GM18511 (cell line): Measurements from ENCODE around the gene CTNND2.
"Not testable (repeated sequence)": the region's sequence is repeated elsewhere in the genome, so short reads cannot be mapped to it uniquely, and the experiment has no call there.

ENCODE experiments used
- ATAC-seq: cut with Tn5 transposase; IDR thresholded peaks from one replicate; pipeline ENCODE4 v1.9.1; 2021; ENCODE audit warnings: mild to moderate bottlenecking, moderate library complexity; ENCODE audit not compliant: unreplicated experiment

The CTNND2 gene

DNA sequence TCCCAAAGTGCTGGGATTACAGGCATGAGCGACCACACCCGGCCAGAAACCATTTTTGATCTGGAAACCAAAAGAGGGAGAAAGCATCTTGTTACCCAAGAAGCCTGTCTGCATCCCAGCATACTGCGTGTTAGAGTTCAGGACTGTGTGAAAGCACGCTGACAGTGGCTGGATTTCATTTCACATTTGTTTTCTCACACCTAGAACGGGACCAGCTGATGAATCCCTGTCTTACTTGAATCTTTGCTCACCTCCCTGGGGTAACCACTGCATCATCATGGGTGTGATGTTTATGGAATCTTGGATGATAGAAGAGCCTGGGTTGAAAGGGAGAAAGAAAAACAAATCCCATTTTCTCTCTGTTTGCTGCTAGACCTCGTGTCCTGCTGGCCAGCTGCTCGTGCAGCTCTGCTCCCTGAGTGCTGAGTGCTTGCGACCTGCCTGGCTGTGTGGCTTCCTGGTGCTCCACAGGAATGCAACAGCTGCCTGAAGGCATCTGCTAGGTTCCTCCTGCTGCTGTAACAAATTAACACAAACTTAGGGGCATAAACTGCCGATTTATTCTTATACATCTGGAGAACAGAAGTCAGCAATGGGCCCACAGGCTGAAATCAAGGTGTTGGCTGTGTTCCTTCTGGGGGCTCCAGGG is 764.9 kb downstream of the CTNND2 start:
- no peak for ATAC-seq

DNA sequence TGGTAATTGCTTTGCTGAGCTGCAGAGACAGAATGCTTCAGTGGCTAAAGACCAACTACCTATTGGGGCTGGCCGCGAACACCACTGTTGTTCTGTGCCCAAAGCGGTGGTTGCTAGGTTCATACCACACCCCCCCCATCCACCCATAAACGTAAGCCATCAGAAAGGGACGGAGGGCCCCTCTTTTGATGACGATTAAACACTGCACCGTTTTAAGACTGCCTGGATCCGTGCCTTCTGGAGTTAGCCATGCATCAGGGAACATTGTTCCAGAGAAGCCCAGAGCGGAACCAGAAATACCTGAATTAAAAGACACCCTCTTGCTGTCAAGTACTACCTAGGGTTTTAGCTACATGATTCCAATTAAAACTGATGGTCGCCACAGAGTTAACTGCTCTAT is 774.1 kb downstream of the CTNND2 start:
- no peak for ATAC-seq

DNA sequence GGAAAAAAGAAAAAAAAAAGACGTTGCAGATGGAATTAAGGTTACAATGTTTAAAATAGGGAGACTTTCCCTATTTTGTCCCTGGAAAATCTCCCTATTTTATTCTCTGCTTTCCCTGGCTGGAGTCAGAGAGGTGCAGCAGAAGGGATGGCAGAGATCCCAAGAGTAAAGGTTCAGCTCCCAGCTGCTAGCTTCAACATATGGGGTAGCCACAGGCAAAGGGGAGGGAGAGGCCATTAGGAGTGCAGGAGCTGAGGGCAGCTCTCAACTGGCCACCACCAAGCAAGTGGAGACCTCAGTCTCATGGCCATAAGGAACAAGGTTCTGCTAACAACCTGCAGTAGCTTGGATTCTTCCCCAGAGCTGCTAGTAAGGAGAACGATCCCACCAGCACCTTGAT is 776.2 kb downstream of the CTNND2 start:
- ATAC-seq, result no peak

DNA sequence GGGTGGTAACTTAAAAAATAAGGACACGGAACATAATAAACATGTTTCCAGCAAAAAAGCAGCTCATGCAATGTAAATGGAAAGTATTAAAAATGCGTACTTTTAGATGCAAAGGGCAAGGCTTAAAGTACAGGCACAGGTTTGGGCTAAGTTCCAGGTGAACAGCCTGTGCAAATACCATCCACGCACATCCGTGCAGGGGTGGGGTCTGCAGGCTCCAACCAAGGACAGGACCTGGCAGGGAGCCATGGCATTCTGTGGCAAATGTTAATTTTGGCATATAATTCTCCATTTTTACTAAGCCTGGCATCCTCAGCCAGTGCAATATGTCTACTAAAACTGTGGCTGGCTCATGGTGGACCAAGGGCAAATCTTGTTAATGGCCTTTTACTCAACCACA is 777.4 kb downstream of the CTNND2 start:
- no peak for ATAC-seq

DNA sequence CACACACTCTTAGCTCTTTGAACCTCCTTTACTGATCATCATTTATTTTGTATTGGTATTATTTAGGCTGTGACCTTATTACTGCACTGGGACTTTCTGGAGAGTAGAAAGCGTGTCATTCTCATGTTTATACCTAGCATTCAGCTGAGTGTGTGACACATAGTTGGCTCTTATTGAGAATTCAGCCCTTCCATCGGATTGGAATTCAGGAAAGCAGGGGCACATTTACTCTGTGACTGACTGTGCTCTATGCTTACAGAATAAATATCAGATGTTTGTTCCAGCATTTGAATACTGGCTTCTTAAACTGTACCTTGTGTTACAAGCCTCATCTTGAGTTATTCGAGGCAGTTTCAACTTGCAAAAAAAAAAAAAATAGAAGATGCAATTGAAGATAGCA is 782.4 kb downstream of the CTNND2 start:
- ATAC-seq, result no peak

DNA sequence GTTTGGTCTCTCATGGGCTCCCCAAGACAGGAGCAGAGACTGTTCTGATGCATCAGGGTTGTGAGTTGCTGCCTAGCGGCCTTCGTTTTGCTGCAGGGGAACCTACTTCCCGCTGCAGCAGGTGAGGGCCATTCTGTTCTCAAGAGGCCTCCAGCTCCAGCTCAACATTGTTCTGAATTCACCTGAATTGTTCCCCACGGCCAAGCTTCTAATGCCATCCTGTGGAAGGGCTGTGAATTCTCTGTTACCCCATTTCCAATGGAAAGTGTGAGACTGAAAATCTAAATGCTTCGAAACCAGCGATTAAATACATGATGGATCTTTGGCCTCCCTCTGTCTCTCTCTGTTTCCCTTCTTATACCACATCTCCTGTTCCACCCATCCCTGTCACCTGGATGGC is 794.1 kb downstream of the CTNND2 start:
- no peak for ATAC-seq

DNA sequence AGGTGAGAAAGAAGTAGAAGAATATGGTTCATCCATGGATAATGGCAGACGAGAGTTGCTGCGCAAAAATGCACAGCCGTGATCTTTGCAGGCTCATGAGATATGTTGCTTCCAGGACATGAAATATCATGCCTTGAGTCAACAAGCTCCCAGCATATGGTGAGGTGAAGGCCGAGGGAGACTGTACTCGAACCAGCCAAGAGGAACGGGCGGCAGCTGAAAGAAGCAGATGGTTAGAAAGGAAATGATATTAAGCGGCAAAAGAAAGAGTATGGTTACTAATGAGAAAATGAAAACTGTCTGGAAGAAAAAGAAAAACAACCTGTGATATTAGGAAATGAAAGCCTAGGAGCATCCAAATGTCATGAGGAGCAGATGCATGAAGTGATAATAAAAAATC is 798.5 kb downstream of the CTNND2 start:
- ATAC-seq, result no peak

DNA sequence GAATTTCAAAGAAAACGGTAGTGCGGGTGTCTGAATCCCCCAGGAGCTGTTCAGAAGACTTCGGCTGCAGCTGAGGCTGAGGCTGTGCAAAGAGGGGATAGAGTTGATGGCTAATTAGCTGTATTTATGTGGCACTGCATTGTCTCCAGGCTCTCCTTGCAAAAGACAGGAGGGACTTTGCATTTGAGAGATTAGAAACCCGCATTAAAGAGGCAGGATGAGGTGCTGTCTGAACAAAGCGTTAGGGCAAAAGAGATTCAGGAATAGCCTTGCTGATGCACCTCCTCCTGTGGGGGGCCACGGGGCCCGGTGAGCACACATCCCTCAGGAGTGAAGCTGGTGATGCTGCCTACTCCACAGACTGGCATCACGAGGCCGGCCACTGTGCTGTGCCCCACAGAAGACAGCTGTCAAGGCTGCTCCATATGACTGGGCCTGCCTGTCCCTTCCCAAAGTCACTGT is 799.6 kb downstream of the CTNND2 start:
- ATAC-seq, result no peak

DNA sequence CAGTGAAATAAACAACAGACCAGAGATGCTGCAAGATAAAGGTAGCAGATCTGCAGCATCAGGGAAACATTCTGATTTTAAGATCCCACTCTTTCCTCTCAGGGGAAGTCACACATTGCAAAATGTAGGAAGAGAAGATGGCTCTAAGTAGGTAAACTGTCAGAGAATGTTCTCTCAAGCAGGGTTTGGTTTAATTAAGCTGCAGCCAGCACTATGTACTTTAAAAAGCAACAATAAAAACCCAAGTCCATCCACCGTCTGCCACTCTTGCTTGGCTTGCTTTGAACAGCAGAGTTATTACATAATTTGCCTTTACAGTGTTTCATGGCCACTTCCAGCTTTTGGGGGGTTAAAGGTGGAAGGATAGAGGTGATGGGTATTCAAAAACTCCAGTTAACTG is 800.0 kb downstream of the CTNND2 start:
- ATAC-seq, result no peak

DNA sequence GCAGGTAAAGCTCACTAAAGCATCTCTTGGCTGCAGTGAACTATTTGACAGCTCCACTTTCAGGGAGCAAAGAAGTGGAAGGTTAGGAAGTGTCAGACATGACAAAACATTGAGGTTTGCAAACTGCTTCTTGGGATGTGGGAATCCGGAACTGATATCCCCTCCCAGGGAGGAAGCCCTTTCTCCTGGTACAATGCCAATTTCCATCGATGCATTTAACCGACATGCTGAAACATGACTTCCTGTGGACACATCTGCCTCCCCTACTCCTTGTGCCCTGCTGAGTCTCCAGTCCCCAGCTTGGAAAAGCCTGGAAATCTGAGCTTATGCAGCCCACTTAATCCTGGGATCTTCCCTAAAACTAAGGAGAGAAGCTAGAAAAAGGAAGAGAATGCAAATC is 820.1 kb downstream of the CTNND2 start:
- no peak for ATAC-seq

DNA sequence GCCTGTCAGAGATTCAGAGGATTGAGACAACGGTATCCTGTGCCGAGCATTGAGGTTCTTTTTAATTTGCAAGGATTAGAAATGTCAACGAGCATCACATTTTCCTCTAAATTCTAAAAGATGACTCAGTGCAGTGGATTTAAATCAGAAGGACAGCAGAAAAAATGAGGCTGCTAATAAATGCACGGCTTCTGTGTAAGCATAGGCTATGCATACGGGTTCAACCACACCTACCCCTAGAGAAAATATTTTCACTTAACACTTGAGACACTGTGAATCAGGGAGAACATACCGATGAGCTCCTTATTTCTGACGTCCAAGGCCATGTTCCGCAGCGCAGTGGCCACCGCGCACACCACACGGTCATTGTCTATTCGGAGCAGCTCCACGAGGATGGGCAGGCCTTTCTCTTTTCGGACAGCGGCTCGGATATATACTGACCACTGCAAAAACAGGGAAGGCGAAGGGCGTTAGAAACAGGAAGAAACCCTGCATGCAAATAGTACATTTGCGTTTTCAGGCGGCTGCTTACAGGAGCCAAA is 821.8 kb downstream of the CTNND2 start:
- ATAC-seq, result no peak

DNA sequence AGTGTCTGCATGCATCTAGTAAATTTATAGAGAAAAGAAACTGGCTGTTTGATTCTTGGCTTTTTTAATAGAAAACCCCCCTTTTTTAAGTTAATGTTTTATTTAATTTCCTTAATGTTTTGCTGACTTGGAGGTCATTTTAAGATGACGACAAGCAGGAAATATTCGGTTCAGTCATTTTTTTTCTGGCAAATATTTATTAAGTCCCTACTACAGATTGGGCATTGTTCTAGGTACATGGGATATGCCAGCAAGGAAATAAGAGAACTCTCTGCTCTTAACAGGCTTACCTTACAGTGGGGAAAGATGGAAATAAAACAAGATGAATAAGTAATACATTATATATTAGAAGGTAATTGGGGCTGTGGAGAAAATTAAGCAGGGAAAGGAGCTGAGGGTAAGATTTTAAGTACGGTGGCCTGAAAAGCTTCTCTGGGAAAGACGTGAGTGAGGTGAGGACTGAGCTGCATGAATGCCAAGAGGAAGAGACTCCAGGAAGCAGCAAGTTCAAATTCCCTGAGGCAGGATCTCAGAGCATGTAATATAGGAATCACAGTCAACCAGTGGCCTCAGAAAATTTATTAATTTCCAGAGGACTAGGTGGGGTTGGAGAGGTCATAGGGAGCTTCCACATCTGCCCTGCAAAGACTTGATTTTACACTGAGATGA is 827.2 kb downstream of the CTNND2 start:
- no peak for ATAC-seq

DNA sequence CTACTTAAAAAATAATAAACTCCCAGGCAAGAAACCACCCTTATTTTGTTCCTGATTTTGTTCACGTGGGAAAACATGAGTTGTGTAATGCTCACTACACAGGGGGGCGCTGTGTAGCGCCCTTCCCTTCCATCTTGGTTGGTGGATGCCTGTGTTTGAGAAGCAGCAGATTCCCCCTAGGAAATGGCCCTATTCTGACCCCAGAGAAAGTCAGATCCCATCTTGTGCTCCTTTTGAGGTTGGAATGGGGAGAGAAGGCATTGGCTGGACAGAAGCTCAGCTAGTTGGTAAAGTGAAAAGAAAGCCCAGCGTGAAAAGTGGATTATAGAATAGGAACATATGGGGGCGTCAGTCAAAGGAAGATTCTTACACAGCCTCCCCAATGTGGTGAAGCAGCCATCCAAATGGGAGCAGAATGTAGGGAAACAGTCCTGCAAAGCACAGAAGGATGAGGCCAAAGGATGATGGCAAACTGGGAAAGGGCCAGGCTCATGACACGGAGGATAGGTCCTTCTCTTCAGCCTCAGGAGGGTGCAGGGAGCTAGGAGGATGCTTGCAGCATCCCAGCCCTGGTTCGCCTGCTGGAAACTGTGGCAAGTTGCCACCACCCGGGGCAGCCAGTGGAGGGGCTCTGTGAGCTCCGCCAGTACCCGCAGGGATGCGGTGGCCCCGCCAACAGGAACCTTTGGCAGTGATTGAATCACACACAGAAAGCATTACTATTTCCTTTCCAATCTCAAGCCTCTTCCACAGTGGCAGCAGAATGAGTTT is 829.0 kb downstream of the CTNND2 start:
- ATAC-seq, result no peak

DNA sequence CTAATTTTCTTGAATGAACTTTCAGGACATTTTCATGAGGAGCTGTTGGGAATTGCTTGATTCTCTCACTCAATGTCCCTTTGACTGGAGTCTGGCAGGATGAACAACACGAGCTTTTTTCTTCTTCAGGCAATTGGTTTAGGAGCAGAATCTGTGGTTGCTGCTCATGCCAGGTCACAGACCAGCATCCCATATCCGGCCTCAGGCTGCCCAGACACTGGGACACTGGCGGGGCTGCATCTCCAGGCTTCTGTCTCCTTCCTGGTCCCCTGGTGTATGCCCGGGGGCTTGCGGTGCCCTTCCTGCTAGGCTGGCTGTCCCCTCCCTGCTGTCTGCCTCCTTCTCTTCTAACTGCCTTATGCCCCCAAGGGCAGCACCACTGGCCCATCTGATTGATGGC is 831.7 kb downstream of the CTNND2 start:
- ATAC-seq, result no peak

DNA sequence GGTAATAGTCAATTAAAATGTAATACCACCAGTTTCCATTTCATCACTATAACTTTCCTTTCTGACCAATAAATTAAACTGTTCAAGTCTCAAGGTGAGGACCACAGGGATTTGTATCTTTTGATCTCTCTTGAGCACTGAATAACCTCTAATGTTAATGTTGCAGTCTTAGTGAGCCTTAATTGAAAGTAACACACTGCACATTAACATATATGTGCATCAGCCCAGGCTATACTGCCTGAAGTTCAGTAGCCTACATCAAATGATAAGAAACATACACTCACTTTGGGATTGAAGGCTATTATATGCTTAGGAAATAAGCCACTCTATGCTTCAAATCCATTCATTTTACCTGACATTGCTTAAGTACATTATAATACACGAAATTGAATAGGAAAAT is 832.2 kb downstream of the CTNND2 start:
- no peak for ATAC-seq

DNA sequence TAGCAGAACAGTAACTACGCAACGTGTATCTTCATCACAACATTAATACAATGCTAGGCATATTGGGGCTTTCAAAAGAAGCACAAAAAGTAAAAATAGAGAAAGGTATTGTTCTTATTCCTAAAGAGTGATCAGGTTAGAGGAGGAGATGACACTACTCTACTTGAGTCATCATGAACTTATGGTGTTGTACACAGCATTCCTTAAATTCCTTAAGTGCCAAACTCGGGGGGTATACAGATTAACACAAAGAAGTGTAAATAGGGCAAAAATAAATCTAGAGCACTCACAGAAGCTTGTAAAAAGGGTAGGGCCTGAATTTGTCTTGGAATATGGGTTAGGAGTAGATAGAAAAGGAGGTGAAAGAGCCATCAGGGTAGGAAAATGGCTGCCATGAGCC is 835.2 kb downstream of the CTNND2 start:
- no peak for ATAC-seq

DNA sequence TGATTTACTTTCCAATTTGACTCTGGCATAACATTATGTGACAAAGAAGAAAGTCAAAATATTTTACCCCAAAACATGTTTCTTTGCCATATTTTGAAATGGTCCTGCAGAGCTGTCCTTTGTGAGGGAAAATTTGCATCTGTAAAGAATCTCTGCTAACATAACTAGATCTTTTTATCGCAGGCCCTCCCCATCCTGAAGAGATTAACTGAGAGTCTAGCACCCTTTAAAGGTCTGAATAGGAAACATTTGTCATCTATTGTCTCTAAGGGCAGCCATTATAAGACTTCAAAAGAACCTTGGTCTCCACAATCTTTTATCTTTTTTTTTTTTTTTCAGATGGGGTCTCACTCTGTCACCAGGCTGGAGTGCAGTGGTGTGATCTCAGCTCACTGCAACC is 838.5 kb downstream of the CTNND2 start:
- ATAC-seq, result not testable (repeated sequence)

DNA sequence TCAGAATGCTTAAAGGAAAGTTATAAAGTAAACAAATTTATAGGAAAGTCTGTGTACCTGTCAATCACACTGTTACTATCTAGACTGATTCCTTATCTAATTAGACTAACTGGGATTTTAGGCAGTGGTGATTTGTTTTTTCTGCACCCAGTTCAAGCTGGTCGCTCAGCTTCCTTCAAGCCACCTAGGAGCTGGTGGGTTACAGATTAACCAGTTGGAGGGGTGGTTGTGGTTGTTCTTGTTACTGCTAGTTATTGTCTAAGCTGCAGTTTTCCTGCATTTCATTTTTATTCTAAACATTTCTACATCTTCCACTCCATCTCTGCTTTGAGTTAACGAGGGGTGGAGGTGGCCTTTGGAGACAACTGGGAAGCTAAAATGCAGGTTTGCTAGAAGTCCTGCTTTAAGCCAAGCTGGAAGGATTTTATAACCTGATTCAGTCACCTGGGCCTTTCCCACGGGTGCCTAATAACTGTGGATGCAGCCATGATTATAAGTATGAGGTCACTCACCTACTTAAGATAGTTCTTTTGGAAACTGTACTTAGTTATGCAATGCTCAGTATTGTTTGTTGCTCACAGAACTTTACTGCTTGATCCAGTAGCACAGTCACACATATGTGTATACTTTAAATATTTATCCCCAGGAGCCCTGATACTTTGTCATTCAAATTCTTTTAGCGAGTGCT is 839.3 kb downstream of the CTNND2 start:
- no peak for ATAC-seq

DNA sequence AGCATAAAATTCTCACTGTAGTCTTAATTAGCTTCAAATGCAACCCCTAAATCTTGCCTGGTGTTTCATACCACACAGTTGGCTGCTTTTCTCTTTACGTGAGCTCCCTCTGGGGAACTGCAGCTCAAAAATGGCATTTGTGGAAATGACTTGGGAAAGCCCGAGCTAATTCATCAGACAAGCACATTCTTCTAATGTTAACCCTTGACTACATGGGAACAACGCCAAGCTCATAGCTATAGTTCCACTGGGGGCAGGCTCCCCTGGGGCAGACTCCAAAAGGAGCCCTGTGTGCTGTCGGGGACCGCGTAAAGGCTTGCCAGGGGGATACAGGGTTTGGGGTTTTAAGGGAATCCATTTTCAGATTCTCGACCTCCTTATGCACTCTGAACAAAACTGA is 841.8 kb downstream of the CTNND2 start:
- no peak for ATAC-seq

DNA sequence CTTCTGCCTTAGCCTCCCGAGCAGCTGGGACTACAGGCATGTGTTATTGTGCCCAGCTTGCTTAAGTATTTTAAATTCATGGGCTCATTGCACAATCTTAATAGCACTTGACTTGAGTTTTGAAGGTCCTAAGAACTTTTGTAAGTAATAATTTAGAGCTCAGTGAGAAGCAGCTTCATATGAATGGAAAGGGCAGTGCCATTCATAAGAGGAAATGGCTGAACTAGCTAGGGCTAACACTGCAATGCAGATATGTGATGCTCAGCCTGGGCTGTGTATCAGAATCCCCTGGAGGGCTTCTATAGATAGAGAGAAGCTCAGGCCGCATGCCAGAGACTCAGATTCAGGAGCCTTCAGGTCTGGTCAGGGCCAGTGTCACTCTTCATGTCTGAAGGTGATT is 847.7 kb downstream of the CTNND2 start:
- no peak for ATAC-seq

DNA sequence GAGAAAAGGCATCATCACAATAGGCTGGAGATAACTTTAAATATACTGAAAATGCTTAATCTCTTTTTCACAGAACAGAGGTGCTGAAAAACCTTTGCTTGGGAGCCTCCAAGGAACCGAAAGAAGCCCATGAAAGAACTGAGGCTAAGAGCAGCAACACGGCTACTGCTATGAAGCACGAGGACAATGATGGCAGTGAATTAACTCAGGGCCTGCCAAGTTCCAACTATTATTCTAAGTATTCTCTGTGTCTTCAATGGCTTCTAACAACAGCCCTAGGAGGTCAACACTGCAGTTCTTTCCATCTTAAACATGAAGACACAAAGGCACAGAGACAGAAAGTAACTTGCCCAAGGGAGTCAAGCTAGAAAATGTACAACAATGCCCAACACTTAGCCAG is 850.2 kb downstream of the CTNND2 start:
- no peak for ATAC-seq
